ENCODE data around the gene ARPC5. TPM values are rescaled to one million over a fixed set of nuclear protein-coding genes. Genes with fewer than 3 reads are reported as not detected.
"Not testable (repeated sequence)": the region's sequence is repeated elsewhere in the genome, so short reads cannot be mapped to it uniquely, and the experiment has no call there.

The ARPC5 gene
- 169 TPM for polyA plus RNA-seq (2013, experiment 1 of 2)
- 166 TPM for polyA plus RNA-seq (2013, experiment 2 of 2)

DNA sequence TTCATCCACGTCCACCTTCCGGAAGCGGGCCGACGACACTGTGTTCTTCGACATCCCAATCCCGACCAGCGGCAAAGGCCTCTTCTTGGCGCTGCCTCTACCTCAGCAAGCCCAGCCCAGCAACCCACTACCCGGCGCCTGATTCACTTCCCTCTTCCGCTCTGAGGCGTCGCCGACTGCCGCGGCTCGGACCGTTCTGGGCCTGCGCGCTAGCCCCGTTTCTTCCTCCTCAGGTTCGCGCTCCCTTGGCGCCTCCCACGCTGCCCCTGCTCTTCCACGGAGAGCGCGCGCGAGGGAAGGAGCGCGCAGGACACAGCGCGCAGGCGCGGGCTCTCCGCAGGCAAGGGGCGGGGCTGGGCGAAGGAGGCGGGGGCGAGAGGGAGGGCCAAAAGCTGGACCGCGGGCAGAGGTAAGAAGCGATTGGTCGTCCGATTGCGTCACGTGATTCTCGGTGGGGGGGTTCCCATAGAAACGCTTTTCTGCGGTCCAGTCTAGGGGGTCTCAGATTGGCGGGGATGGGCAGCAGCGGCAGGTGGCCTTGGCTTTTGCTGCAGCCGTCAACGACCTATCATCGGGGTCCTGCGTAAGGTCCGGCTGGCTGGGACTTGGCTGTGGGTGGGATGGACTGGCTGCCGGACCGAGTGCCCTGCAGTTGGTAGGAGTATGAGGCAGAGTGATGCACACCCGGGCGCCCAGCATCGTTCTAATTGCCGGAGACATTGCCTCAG lies at the start of gene ARPC5:
Gene ARPC5 (minus strand): TSS at position 178 of the 728 bp plus-strand sequence. CDS start 124 bp downstream, at position 54.
- H3K4me1 ChIP-seq (ENCODE audit: control insufficient read depth, insufficient read depth, low read length, poor library complexity, severe bottlenecking): peaks cover 15% of the 10 kb centered on the region
- peaks cover 20% of the 10 kb centered on the region for H3K36me3 ChIP-seq (ENCODE audit: control insufficient read depth, insufficient read depth, low read length)
- 0% methylated on average over 47 to 58 of the region's 65 CpGs for WGBS, 2 experiments (ENCODE audit: insufficient coverage in 2 of 2)
- peak within 1 kb of the TSS; percentile 54 for H3K27ac ChIP-seq (ENCODE audit: low read depth, low read length, severe bottlenecking)
- peak within 1 kb of the TSS; percentile 79 for H3K4me3 ChIP-seq (ENCODE audit: extremely low read depth, insufficient read depth, low read length, poor library complexity, severe bottlenecking)
- no peaks in the 10 kb centered on the region for H3K9me3 ChIP-seq (ENCODE audit: control insufficient read depth, low read length)

DNA sequence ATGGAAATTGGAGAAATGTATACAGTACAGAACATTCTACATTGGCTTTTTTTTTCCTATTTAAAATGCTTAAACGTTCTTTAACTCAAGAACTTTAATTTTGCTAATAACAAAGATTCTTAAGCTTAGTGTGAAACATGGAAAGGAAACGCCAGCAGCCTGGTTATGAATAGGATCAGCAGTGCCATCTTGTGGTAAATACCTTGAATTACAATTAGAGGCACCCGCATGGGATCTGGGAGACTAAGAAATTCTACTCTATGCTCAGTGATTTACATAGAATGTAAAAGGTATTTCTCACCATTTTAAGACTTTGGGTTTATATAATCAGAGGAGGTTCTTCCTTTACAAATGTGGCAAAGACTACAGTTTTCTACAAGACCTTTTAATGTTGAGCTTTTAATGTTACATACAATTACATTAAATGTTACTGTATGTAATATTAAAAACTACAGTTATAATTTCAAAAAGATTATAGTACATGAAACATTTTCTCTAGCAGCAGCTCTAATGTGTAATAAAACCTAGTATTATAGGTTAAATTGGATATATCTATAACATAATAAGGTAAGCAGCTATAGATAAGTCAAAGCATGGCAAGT lies 49.6 kb upstream of the ARPC5 start:
- Histone ChIP-seq H3K36me3 (ENCODE audit: control insufficient read depth, insufficient read depth, low read length) (no peaks in the 10 kb centered on the region), H3K27ac (ENCODE audit: low read depth, low read length, severe bottlenecking) (no peak overlapping the region), H3K4me3 (ENCODE audit: extremely low read depth, insufficient read depth, low read length, poor library complexity, severe bottlenecking) (no peak overlapping the region), H3K4me1 (ENCODE audit: control insufficient read depth, insufficient read depth, low read length, poor library complexity, severe bottlenecking) (no peaks in the 10 kb centered on the region), H3K9me3 (ENCODE audit: control insufficient read depth, low read length) (no peaks in the 10 kb centered on the region)
- WGBS, 2 experiments (ENCODE audit: insufficient coverage in 2 of 2): 8% methylated on average over 2 of the region's 3 CpGs; no CpG with 5 or more reads in 1 of the 2 experiments

- H3K27ac ChIP-seq (ENCODE audit: low read depth, low read length, severe bottlenecking); H3K36me3 ChIP-seq (ENCODE audit: control insufficient read depth, insufficient read depth, low read length); H3K9me3 ChIP-seq (ENCODE audit: control insufficient read depth, low read length); H3K4me3 ChIP-seq (ENCODE audit: extremely low read depth, insufficient read depth, low read length, poor library complexity, severe bottlenecking); H3K4me1 ChIP-seq (ENCODE audit: control insufficient read depth, insufficient read depth, low read length, poor library complexity, severe bottlenecking): not testable (repeated sequence)
- WGBS, 2 experiments (ENCODE audit: insufficient coverage in 2 of 2): 87% methylated on average over 2 of the region's 4 CpGs; no CpG with 5 or more reads in 1 of the 2 experiments
Observed at GRCh38 chr1:183679363-183679762, 43.8 kb upstream of the ARPC5 start.

GRCh38 chr1:183678819-183679218 lies 43.2 kb upstream of the ARPC5 start:
- no peak overlapping the region for H3K4me3 ChIP-seq (ENCODE audit: extremely low read depth, insufficient read depth, low read length, poor library complexity, severe bottlenecking)
- H3K27ac ChIP-seq (ENCODE audit: low read depth, low read length, severe bottlenecking): no peak overlapping the region
- H3K36me3 ChIP-seq (ENCODE audit: control insufficient read depth, insufficient read depth, low read length): no peaks in the 10 kb centered on the region
- no peaks in the 10 kb centered on the region for H3K9me3 ChIP-seq (ENCODE audit: control insufficient read depth, low read length)
- WGBS, 2 experiments (ENCODE audit: insufficient coverage in 2 of 2): no CpG with 5 or more reads among the region's 3 CpGs
- H3K4me1 ChIP-seq (ENCODE audit: control insufficient read depth, insufficient read depth, low read length, poor library complexity, severe bottlenecking): no peaks in the 10 kb centered on the region

DNA sequence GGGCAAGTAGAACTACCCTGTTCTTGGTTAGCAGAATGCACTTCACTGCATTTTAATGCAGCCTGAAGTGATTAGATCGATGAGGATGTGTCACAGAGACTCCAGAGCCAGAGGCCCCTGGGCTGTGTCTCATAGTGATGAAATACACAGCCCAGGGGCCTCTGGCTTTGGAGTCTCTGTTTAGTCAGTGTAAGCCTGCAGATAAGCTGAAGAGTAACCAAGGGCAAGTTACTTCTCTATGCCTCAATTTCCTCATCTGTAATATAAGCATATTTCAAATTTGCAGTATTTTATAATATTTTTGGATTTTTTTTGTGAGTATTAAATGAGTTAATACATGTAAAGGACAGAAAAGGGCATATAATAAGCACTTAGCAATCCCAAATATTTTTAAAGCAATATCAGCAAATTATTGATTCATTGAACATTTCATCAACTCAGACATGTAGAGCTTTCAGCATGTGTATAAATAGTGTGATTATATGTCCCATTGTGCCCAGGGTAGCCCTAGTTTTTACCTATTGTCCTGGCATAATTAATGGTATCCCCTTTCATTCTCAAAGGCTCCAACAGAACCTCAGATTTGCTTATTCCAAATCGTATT lies 41.1 kb upstream of the ARPC5 start:
- Histone ChIP-seq H3K36me3 (ENCODE audit: control insufficient read depth, insufficient read depth, low read length) (no peaks in the 10 kb centered on the region), H3K9me3 (ENCODE audit: control insufficient read depth, low read length) (peaks cover under 1% of the 10 kb centered on the region), H3K27ac (ENCODE audit: low read depth, low read length, severe bottlenecking) (no peak overlapping the region), H3K4me1 (ENCODE audit: control insufficient read depth, insufficient read depth, low read length, poor library complexity, severe bottlenecking) (no peaks in the 10 kb centered on the region), H3K4me3 (ENCODE audit: extremely low read depth, insufficient read depth, low read length, poor library complexity, severe bottlenecking) (no peak overlapping the region)
- 56 to 78% methylated on average over 1 to 2 of the region's 2 CpGs for WGBS, 2 experiments (ENCODE audit: insufficient coverage in 2 of 2)

GRCh38 chr1:183675883-183676585 lies 40.5 kb upstream of the ARPC5 start:
- Histone ChIP-seq H3K36me3 (ENCODE audit: control insufficient read depth, insufficient read depth, low read length) (no peaks in the 10 kb centered on the region), H3K9me3 (ENCODE audit: control insufficient read depth, low read length) (peaks cover 7% of the 10 kb centered on the region), H3K27ac (ENCODE audit: low read depth, low read length, severe bottlenecking) (no peak overlapping the region), H3K4me3 (ENCODE audit: extremely low read depth, insufficient read depth, low read length, poor library complexity, severe bottlenecking) (no peak overlapping the region), H3K4me1 (ENCODE audit: control insufficient read depth, insufficient read depth, low read length, poor library complexity, severe bottlenecking) (no peaks in the 10 kb centered on the region)
- 81 to 100% methylated on average over 2 to 3 of the region's 3 CpGs for WGBS, 2 experiments (ENCODE audit: insufficient coverage in 2 of 2)

GRCh38 chr1:183675381-183675780 lies 39.8 kb upstream of the ARPC5 start:
- Histone ChIP-seq H3K4me1 (ENCODE audit: control insufficient read depth, insufficient read depth, low read length, poor library complexity, severe bottlenecking) (no peaks in the 10 kb centered on the region), H3K9me3 (ENCODE audit: control insufficient read depth, low read length) (peaks cover 12% of the 10 kb centered on the region), H3K36me3 (ENCODE audit: control insufficient read depth, insufficient read depth, low read length) (no peaks in the 10 kb centered on the region), H3K27ac (ENCODE audit: low read depth, low read length, severe bottlenecking) (no peak overlapping the region), H3K4me3 (ENCODE audit: extremely low read depth, insufficient read depth, low read length, poor library complexity, severe bottlenecking) (no peak overlapping the region)

GRCh38 chr1:183674886-183675285 lies 39.3 kb upstream of the ARPC5 start:
- H3K27ac ChIP-seq (ENCODE audit: low read depth, low read length, severe bottlenecking): no peak overlapping the region
- H3K36me3 ChIP-seq (ENCODE audit: control insufficient read depth, insufficient read depth, low read length): no peaks in the 10 kb centered on the region

GRCh38 chr1:183674339-183674738 lies 38.8 kb upstream of the ARPC5 start:
- Histone ChIP-seq H3K4me3 (ENCODE audit: extremely low read depth, insufficient read depth, low read length, poor library complexity, severe bottlenecking) (no peak overlapping the region), H3K36me3 (ENCODE audit: control insufficient read depth, insufficient read depth, low read length) (no peaks in the 10 kb centered on the region), H3K9me3 (ENCODE audit: control insufficient read depth, low read length) (peaks cover 18% of the 10 kb centered on the region), H3K27ac (ENCODE audit: low read depth, low read length, severe bottlenecking) (no peak overlapping the region), H3K4me1 (ENCODE audit: control insufficient read depth, insufficient read depth, low read length, poor library complexity, severe bottlenecking) (no peaks in the 10 kb centered on the region)
- WGBS, 2 experiments (ENCODE audit: insufficient coverage in 2 of 2): no CpG with 5 or more reads among the region's 1 CpG

More at GRCh38 chr1:183674886-183675285, 39.3 kb upstream of the ARPC5 start:
- no peaks in the 10 kb centered on the region for H3K4me1 ChIP-seq (ENCODE audit: control insufficient read depth, insufficient read depth, low read length, poor library complexity, severe bottlenecking)
- H3K4me3 ChIP-seq (ENCODE audit: extremely low read depth, insufficient read depth, low read length, poor library complexity, severe bottlenecking): no peak overlapping the region
- no CpG with 5 or more reads among the region's 2 CpGs for WGBS, 2 experiments (ENCODE audit: insufficient coverage in 2 of 2)
- H3K9me3 ChIP-seq (ENCODE audit: control insufficient read depth, low read length): peaks cover 17% of the 10 kb centered on the region

- Histone ChIP-seq H3K27ac (ENCODE audit: low read depth, low read length, severe bottlenecking) (no peak overlapping the region), H3K4me3 (ENCODE audit: extremely low read depth, insufficient read depth, low read length, poor library complexity, severe bottlenecking) (no peak overlapping the region), H3K4me1 (ENCODE audit: control insufficient read depth, insufficient read depth, low read length, poor library complexity, severe bottlenecking) (no peaks in the 10 kb centered on the region), H3K36me3 (ENCODE audit: control insufficient read depth, insufficient read depth, low read length) (no peaks in the 10 kb centered on the region), H3K9me3 (ENCODE audit: control insufficient read depth, low read length) (peaks cover 18% of the 10 kb centered on the region)
- WGBS, 2 experiments (ENCODE audit: insufficient coverage in 2 of 2): 100% methylated on average over 1 of the region's 2 CpGs
Observed at GRCh38 chr1:183673605-183674323, 38.2 kb upstream of the ARPC5 start.

Measured in mesodermal cell (in vitro differentiated cells).